HCT116 (cell line): ENCODE measurements around the gene PRCC.

Experiments used
- CEBPB ChIP-seq: IDR thresholded peaks from 2 replicates; pipeline ENCODE4 v1.6.1; 2012; ENCODE audit warnings: low read depth
- CTCF ChIP-seq, 3 experiments: fragments of 200-600 bp in 1 of 3; sonication (generic) in 1 of 3; IDR thresholded peaks in 2 of 3; conservative IDR thresholded peaks in 1 of 3; 2 replicates each; pipeline ENCODE4 v1.5.1; 2012 to 2017; ENCODE audit warnings: low read depth in 2 of 3, low read length in 2 of 3, antibody characterized with exemption in 1 of 3, borderline replicate concordance in 1 of 3, control low read depth in 1 of 3, mild to moderate bottlenecking in 1 of 3, mixed read lengths in 1 of 3, mixed run types in 1 of 3, moderate library complexity in 1 of 3; ENCODE audit not compliant: insufficient read depth in 1 of 3
- ELF1 ChIP-seq: IDR thresholded peaks from 2 replicates; pipeline ENCODE4 v1.6.1; 2012; ENCODE audit warnings: low read depth, borderline replicate concordance
- EZH2 ChIP-seq: fragments of 200-600 bp; sonication (generic); IDR thresholded peaks from 2 replicates; pipeline ENCODE4 v1.6.1; 2017; ENCODE audit warnings: antibody characterized with exemption, mixed run types
- FOSL1 ChIP-seq: IDR thresholded peaks from 2 replicates; pipeline ENCODE4 v1.6.1; 2012; ENCODE audit warnings: low read depth
- JUND ChIP-seq: IDR thresholded peaks from 2 replicates; pipeline ENCODE4 v1.6.1; 2012
- POLR2A ChIP-seq: IDR thresholded peaks from 2 replicates; pipeline ENCODE4 v1.7.0; 2011; ENCODE audit warnings: borderline replicate concordance; ENCODE audit not compliant: insufficient read depth, insufficient read length; ENCODE audit errors: extremely low read depth
- RAD21 ChIP-seq: IDR thresholded peaks from 2 replicates; pipeline ENCODE4 v1.6.1; 2012; ENCODE audit warnings: low read depth, mild to moderate bottlenecking
- REST ChIP-seq: IDR thresholded peaks from 2 replicates; pipeline ENCODE4 v1.6.1; 2012; ENCODE audit warnings: low read depth
- SIN3A ChIP-seq: IDR thresholded peaks from 2 replicates; pipeline ENCODE4 v1.6.1; 2012; ENCODE audit warnings: low read depth
- SP1 ChIP-seq: IDR thresholded peaks from 2 replicates; pipeline ENCODE4 v1.6.1; 2012; ENCODE audit warnings: low read depth
- YY1 ChIP-seq: IDR thresholded peaks from 2 replicates; pipeline ENCODE4 v1.6.1; 2011; ENCODE audit warnings: low read length, low read depth, moderate library complexity, mild to moderate bottlenecking; ENCODE audit not compliant: insufficient replicate concordance; ENCODE audit errors: extremely low read depth
- ZFX ChIP-seq: fragments of 450-650 bp; IDR thresholded peaks from 2 replicates; pipeline ENCODE4 v1.6.1; 2017
- ZNF274 ChIP-seq: fragments of 200-500 bp; sonication (Bioruptor generic); IDR thresholded peaks from 2 replicates; pipeline ENCODE4 v1.6.1; 2014; ENCODE audit warnings: mild to moderate bottlenecking, low read depth, low read length, inconsistent platforms

DNA sequence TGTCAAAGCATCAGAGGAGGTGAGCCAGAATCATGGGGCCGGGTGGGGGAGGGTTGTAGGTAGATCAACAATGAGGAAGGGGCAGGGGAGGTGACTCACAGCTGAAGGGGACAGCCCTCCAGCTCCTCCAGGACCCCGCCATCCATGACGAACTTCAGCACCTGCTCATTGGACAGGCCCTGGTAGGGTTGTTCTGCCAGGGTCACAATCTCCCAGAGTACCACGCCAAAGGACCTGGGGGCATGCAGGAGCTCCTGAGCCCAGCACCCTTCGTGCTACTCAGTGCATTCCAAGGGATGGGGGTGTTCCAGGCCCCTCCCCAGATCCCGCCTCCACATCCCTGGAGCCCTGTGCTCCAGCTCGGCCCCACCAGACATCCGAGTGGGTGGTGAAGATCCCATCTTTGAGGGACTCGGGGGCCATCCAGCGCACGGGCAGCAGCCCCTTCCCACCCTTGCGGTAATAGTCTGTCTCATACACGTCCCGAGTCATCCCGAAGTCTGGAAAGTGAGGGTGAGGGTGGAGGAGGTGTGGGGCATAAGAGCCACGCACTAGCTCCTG, 74.0 kb downstream of the PRCC start:
- TF ChIP-seq RAD21 (no peak), CEBPB (no peak), REST (no peak), JUND (no peak), YY1 (no peak), CTCF (IDR thresholded peaks at IDR 0.05 in 2 of 3, conservative IDR thresholded peaks at IDR 0.05 in 1 of 3; ENCODE audit: borderline replicate concordance in 1 of 3, insufficient read depth in 1 of 3, low read depth in 2 of 3, low read length in 2 of 3) (no peak), POLR2A (no peak), SIN3A (no peak), EZH2 (no peak), ELF1 (no peak), SP1 (no peak), FOSL1 (no peak), ZFX (no peak), ZNF274 (no peak)
